Fibroblast of lung (primary cell): ENCODE data around the gene MACF1. TPM values are rescaled to one million over a fixed set of nuclear protein-coding genes. Genes with fewer than 3 reads are reported as not detected.

ENCODE experiments used
- DNase-seq, 2 donors: peaks; one replicate each; pipeline versions ENCODE4 v3.0.0 to v3.0.0-alpha.2; 2010; ENCODE audit warnings: low read depth in 2 of 2
- H2AFZ ChIP-seq: 2 replicates; pipeline ENCODE4 v1.5.1; 2012; ENCODE audit warnings: low read length, control low read depth, inconsistent platforms
- H3K27ac ChIP-seq: 2 replicates; pipeline ENCODE4 v1.5.1; 2011; ENCODE audit warnings: low read length, control low read depth; ENCODE audit not compliant: insufficient read depth
- H3K27me3 ChIP-seq: 2 replicates; pipeline ENCODE4 v1.5.1; 2011; ENCODE audit warnings: mild to moderate bottlenecking, low read length; ENCODE audit not compliant: control insufficient read depth, insufficient read depth
- H3K36me3 ChIP-seq: 2 replicates; pipeline ENCODE4 v1.5.1; 2011; ENCODE audit warnings: low read length; ENCODE audit not compliant: control insufficient read depth, insufficient read depth
- H3K4me1 ChIP-seq: 2 replicates; pipeline ENCODE4 v1.5.1; 2011; ENCODE audit warnings: low read length; ENCODE audit not compliant: control insufficient read depth, insufficient read depth; ENCODE audit errors: extremely low read depth
- H3K4me2 ChIP-seq: 2 replicates; pipeline ENCODE4 v1.5.1; 2011; ENCODE audit warnings: low read length, control low read depth; ENCODE audit not compliant: insufficient read depth; ENCODE audit errors: extremely low read depth
- H3K4me3 ChIP-seq, 4 experiments: fragments of 200-600 bp in 1 of 4; sonication (generic) in 1 of 4; replicated peaks in 1 of 4; 2 replicates each; pipeline ENCODE4 v1.5.1; 2011 to 2016; ENCODE audit warnings: low read length in 4 of 4, low read depth in 3 of 4, mild to moderate bottlenecking in 3 of 4, control low read depth in 2 of 4, inconsistent platforms in 1 of 4, mixed read lengths in 1 of 4; ENCODE audit not compliant: insufficient read depth in 1 of 4; ENCODE audit errors: control extremely low read depth in 1 of 4
- H3K79me2 ChIP-seq: 2 replicates; pipeline ENCODE4 v1.5.1; 2012; ENCODE audit warnings: mild to moderate bottlenecking, low read length, inconsistent platforms; ENCODE audit not compliant: control insufficient read depth, insufficient read depth
- H3K9ac ChIP-seq: 2 replicates; pipeline ENCODE4 v1.5.1; 2011; ENCODE audit warnings: mild to moderate bottlenecking, low read length, control low read depth; ENCODE audit not compliant: insufficient read depth
- H3K9me3 ChIP-seq: 2 replicates; pipeline ENCODE4 v1.5.1; 2012; ENCODE audit warnings: low read depth, low read length; ENCODE audit not compliant: control insufficient read depth, insufficient read depth
- H4K20me1 ChIP-seq: 2 replicates; pipeline ENCODE4 v1.5.1; 2011; ENCODE audit warnings: low read length; ENCODE audit not compliant: control insufficient read depth, insufficient read depth; ENCODE audit errors: extremely low read depth
- EZH2 ChIP-seq: IDR thresholded peaks from 2 replicates; pipeline ENCODE4 v1.5.1; 2012; ENCODE audit warnings: low read length, control low read depth, mild to moderate bottlenecking; ENCODE audit errors: missing control alignments
- polyA plus RNA-seq, 2 donors: library from polyadenylated mRNA; depleted of rRNA in 1 of 2; stranded (reverse) in 1 of 2; unstranded in 1 of 2; fragments of >200 nt; gene quantifications; 2 replicates each; pipeline ENCODE4 v1.2.1, GENCODE V29; 2011 to 2012; ENCODE audit warnings: missing spikeins in 1 of 2
- total RNA-seq: library from RNA; depleted of rRNA; stranded (reverse); fragments of >200 nt; gene quantifications from 2 replicates; pipeline ENCODE4 v1.2.1, GENCODE V29; 2014
- TF ChIP-seq, protein P1 (sequence below), 2 donors: IDR thresholded peaks in 1 of 2; conservative IDR thresholded peaks in 1 of 2; 1 replicate in 1 of 2; 2 replicates in 1 of 2; pipeline ENCODE4 v1.5.1; 2011 to 2012; ENCODE audit warnings: low read length in 2 of 2, control low read depth in 1 of 2, inconsistent platforms in 1 of 2, low read depth in 1 of 2, mild to moderate bottlenecking in 1 of 2

Gene MACF1
- total and polyA plus RNA-seq, 2 donors (not counting 1 experiment from before 2014, with no cell fraction given), result 178 to 414 TPM

DNA sequence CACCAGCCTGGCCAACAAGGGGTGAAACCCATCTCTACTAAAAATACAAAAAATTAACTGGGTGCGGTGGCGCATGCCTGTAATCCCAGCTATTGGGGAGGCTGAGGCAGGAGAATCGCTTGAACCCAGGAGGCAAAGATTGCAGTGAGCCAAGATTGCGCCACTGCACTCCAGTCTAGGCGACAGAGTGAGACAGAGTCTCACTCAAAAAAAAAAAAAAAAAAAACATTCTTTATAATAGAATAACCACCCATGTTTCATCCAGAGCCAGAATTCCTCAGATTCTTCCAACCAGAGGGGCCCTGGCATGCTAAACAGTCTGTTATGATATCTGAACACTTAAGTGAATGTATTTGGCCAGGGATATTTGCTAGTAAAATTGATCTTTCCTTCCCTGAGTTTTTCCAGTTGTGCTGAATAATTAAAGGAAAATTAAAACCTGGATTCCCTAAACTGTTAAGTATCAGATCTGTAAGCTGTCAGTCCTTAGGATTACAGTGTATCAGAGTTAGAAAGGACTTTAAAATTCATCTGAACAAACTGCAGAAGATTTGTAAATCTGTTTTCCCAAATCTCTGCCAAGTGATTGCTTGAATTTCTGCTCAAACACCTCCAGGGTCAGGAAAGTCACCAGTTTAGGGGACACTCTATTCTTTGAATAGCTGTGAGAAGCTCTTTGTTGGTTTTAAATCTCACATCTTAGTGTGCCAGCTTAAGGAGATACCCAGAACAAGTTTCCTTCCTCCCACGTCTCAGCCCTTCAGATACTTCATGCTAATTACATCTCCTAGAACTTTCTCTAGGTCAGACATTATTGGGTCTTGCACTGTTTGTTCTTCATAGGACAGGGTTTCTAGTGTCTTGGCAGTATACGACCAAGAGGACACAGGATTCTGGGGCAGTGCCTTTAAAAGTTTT is 202.3 kb downstream of the MACF1 start:
- peak overlapping the region; percentile 83 for H3K27ac ChIP-seq
- peaks cover 30% of the 10 kb centered on the region for H3K4me1 ChIP-seq
- H3K4me3 ChIP-seq, result peak overlapping the region in 2 of 4 experiments; percentile 9 to 72
- peaks cover 46% of the 10 kb centered on the region for H3K79me2 ChIP-seq
- H3K9ac ChIP-seq, result no peak overlapping the region
- no peaks in the 10 kb centered on the region for H4K20me1 ChIP-seq
- no peaks in the 10 kb centered on the region for H3K36me3 ChIP-seq
- no peak for TF ChIP-seq EZH2
- TF ChIP-seq, protein P1, sequence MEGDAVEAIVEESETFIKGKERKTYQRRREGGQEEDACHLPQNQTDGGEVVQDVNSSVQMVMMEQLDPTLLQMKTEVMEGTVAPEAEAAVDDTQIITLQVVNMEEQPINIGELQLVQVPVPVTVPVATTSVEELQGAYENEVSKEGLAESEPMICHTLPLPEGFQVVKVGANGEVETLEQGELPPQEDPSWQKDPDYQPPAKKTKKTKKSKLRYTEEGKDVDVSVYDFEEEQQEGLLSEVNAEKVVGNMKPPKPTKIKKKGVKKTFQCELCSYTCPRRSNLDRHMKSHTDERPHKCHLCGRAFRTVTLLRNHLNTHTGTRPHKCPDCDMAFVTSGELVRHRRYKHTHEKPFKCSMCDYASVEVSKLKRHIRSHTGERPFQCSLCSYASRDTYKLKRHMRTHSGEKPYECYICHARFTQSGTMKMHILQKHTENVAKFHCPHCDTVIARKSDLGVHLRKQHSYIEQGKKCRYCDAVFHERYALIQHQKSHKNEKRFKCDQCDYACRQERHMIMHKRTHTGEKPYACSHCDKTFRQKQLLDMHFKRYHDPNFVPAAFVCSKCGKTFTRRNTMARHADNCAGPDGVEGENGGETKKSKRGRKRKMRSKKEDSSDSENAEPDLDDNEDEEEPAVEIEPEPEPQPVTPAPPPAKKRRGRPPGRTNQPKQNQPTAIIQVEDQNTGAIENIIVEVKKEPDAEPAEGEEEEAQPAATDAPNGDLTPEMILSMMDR (conservative IDR thresholded peaks at IDR 0.05 in 1 of 2, IDR thresholded peaks at IDR 0.05 in 1 of 2; ENCODE audit: low read depth in 1 of 2, low read length in 2 of 2), result no peak
- H3K9me3 ChIP-seq, result no peaks in the 10 kb centered on the region
- peak; percentile 51 to 86 for DNase-seq
- H3K4me2 ChIP-seq, result peak overlapping the region; percentile 94
- no peaks in the 10 kb centered on the region for H3K27me3 ChIP-seq
- no peak overlapping the region for H2AFZ ChIP-seq

DNA sequence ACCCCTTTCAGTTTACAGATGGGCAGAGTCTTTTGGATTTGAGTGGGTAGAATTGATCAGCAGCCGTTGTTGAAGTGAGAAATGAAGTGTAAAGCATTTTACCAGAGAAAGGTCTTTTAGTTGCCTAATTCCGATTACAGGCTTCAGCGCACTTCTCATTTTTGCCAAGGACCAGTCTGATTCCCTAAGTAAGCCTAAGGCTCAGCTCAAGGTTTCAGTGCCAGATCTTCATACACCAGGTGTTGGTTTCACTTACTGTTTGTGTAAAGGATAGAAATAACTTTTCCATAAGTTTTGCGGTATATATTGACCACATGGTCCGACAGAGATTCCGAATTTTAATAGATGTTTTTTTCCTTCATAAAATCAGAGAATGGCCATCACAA is 203.0 kb downstream of the MACF1 start:
- Histone ChIP-seq H2AFZ (no peak overlapping the region), H3K36me3 (no peaks in the 10 kb centered on the region), H3K4me2 (peak overlapping the region; percentile 94), H3K27ac (peak overlapping the region; percentile 83), H3K79me2 (peaks cover 50% of the 10 kb centered on the region), H3K4me3 (peak overlapping the region; percentile 9 to 72 (median 42)), H3K9ac (no peak overlapping the region), H3K27me3 (no peaks in the 10 kb centered on the region), H4K20me1 (no peaks in the 10 kb centered on the region), H3K4me1 (peaks cover 35% of the 10 kb centered on the region), H3K9me3 (no peaks in the 10 kb centered on the region)
- TF ChIP-seq, protein P1 (conservative IDR thresholded peaks at IDR 0.05 in 1 of 2, IDR thresholded peaks at IDR 0.05 in 1 of 2; ENCODE audit: low read depth in 1 of 2, low read length in 2 of 2), result no peak
- TF ChIP-seq EZH2, result no peak
- peak in 1 of 2 donors; percentile 41 for DNase-seq

DNA sequence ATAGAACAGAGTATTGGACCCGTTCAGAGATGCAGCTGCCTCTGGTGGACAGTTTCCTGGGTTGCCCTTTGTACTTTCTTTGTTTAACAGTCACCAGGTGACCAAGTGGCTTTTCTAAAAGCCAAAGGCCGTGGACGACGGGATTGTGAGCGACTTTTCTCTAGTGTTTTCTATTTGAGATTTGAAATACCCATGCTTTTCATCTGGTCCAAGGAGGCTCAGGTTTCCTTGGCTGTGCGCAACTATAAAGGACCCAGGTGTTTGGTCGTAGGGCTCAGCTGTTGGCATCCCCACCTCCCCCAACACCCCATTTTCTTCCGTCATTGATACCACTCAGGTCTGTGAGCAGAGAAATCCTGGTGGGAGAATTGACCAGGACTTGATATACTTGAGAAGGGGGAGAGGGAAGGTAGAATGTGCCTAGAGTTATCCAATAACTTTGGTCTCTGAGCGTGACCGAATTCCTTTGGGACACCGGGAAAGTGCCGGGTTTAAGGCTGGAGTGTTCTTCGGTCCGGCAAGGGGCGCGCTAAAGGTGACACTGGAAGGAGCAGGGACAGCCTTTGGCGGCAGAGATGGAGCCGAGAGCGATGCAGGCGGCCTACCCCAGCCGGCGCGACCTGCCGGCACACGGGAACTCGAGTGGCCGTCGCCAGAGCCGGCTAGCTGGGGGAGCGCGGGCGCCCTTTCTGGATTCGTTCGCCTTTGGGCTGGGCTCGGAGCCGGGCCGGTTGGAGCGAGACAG is 203.6 kb downstream of the MACF1 start:
- peaks cover 4% of the 10 kb centered on the region for H3K36me3 ChIP-seq
- H3K9ac ChIP-seq, result peak overlapping the region; percentile 76
- no peak overlapping the region for H2AFZ ChIP-seq

More for the DNA sequence above, 203.6 kb downstream of the MACF1 start:
- Histone ChIP-seq H3K27me3 (no peaks in the 10 kb centered on the region), H4K20me1 (no peaks in the 10 kb centered on the region), H3K9me3 (no peaks in the 10 kb centered on the region), H3K4me3 (peak overlapping the region; percentile 54 to 72 (median 62)), H3K79me2 (peaks cover 55% of the 10 kb centered on the region), H3K27ac (peak overlapping the region; percentile 83), H3K4me1 (peaks cover 37% of the 10 kb centered on the region), H3K4me2 (peak overlapping the region; percentile 94)
- TF ChIP-seq EZH2, result no peak
- TF ChIP-seq, protein P1 (conservative IDR thresholded peaks at IDR 0.05 in 1 of 2, IDR thresholded peaks at IDR 0.05 in 1 of 2; ENCODE audit: low read depth in 1 of 2, low read length in 2 of 2), result no peak
- no peak for DNase-seq
